Upper lobe of left lung (tissue), 4 donors: Measurements from ENCODE around the gene PCDHA6.

Source experiments
- POLR2AphosphoS5 ChIP-seq, 2 donors: sonication (generic); formaldehyde crosslinking; IDR thresholded peaks; one replicate each; pipeline ENCODE4 v1.5.1; 2017; ENCODE audit warnings: antibody characterized with exemption in 2 of 2
- TF ChIP-seq, protein P1 (sequence below), 6 experiments: fragments of 450-650 bp in 4 of 6; fragments of 200-600 bp in 2 of 6; sonication (generic) in 2 of 6; IDR thresholded peaks; one replicate each; pipeline ENCODE4 v1.5.1; 2016 to 2019; ENCODE audit warnings: antibody characterized with exemption in 6 of 6

DNA sequence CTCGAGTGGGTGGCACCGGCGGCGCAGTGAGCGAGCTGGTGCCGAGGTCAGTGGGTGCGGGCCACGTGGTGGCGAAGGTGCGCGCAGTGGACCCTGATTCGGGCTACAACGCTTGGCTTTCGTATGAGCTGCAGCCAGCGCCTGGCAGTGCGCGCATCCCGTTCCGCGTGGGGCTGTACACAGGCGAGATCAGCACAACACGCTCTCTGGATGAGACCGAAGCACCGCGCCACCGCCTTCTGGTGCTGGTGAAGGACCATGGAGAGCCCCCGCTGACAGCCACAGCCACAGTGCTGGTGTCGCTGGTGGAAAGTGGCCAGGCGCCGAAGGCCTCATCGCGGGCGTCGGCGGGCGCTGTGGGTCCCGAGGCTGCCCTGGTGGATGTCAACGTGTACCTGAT, 4.3 kb upstream of the PCDHA6 start:
- no peak for TF ChIP-seq POLR2AphosphoS5 (IDR thresholded peaks at IDR 0.05)
- TF ChIP-seq, protein P1, sequence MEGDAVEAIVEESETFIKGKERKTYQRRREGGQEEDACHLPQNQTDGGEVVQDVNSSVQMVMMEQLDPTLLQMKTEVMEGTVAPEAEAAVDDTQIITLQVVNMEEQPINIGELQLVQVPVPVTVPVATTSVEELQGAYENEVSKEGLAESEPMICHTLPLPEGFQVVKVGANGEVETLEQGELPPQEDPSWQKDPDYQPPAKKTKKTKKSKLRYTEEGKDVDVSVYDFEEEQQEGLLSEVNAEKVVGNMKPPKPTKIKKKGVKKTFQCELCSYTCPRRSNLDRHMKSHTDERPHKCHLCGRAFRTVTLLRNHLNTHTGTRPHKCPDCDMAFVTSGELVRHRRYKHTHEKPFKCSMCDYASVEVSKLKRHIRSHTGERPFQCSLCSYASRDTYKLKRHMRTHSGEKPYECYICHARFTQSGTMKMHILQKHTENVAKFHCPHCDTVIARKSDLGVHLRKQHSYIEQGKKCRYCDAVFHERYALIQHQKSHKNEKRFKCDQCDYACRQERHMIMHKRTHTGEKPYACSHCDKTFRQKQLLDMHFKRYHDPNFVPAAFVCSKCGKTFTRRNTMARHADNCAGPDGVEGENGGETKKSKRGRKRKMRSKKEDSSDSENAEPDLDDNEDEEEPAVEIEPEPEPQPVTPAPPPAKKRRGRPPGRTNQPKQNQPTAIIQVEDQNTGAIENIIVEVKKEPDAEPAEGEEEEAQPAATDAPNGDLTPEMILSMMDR (IDR thresholded peaks at IDR 0.05) = no peak
